DOHH2 (cell line): ENCODE results near the gene ZNF883.

Experiments
- CTCF ChIP-seq: fragments of 200-600 bp; sonication (generic); IDR thresholded peaks from one replicate; pipeline ENCODE4 v1.5.1; 2014; ENCODE audit warnings: antibody characterized with exemption, mild to moderate bottlenecking, low read depth, low read length; ENCODE audit not compliant: poor library complexity, severe bottlenecking
- EZH2phosphoT487 ChIP-seq: fragments of 200-600 bp; sonication (generic); IDR thresholded peaks from 2 replicates; pipeline ENCODE4 v1.6.1; 2017; ENCODE audit warnings: borderline replicate concordance, mild to moderate bottlenecking, antibody characterized with exemption, low read length, moderate library complexity, mixed read lengths

- TF ChIP-seq CTCF (no peak), EZH2phosphoT487 (no peak)
Measured at GRCh38 chr9:113012492-113012891, 500 bp upstream of the ZNF883 start.
